ENCODE measurements around the gene C15orf39.

DNA sequence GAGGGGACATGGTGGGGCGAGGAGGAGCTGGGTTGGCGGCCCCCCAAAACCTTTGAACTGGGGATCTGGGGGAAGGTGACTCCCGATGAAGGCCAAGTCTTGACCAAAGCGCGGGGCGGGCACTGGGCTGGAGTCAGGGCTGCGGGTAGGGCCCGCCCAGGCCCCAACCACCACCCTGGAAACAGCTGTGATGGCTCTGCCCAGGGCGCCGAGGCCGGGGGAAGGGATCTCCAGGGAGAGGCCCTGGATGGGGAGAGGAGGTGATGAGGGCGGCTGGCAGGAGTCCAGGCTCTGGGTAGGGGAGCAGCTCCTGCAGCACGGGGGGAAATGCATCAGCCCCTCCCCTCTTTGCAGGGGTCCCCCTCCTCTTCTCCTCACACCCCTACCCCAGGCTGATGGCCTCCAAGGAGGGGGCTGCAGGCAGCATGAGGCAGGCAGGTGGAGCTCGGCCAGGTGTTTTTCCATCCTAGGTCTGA lies 5.9 kb upstream of the C15orf39 start:
- TF ChIP-seq CTCF (CRISPR knock-in tag; IDR thresholded peaks at IDR 0.05) (no peak), JUN (CRISPR knock-in tag; IDR thresholded peaks at IDR 0.05) (no peak), SIX1 (CRISPR knock-in tag; IDR thresholded peaks at IDR 0.05; ENCODE audit: borderline replicate concordance) (no peak), ZNF788 (CRISPR knock-in tag; IDR thresholded peaks at IDR 0.05; ENCODE audit: borderline replicate concordance) (no peak), DPF2 (CRISPR knock-in tag; IDR thresholded peaks at IDR 0.05; ENCODE audit: borderline replicate concordance, low read depth) (no peak), RAD51 (IDR thresholded peaks at IDR 0.05; ENCODE audit: borderline replicate concordance) (no peak), EZH2 (conservative IDR thresholded peaks at IDR 0.05; ENCODE audit: low read depth, low read length) (no peak), HCFC1 (IDR thresholded peaks at IDR 0.05; ENCODE audit: low read depth, low read length) (no peak), HMG20A (CRISPR knock-in tag; IDR thresholded peaks at IDR 0.05; ENCODE audit: borderline replicate concordance) (no peak)
- TF ChIP-seq, protein P1, sequence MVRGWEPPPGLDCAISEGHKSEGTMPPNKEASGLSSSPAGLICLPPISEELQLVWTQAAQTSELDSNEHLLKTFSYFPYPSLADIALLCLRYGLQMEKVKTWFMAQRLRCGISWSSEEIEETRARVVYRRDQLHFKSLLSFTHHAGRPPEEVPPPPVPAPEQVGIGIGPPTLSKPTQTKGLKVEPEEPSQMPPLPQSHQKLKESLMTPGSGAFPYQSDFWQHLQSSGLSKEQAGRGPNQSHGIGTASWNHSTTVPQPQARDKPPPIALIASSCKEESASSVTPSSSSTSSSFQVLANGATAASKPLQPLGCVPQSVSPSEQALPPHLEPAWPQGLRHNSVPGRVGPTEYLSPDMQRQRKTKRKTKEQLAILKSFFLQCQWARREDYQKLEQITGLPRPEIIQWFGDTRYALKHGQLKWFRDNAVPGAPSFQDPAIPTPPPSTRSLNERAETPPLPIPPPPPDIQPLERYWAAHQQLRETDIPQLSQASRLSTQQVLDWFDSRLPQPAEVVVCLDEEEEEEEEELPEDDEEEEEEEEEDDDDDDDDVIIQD (CRISPR knock-in tag; IDR thresholded peaks at IDR 0.05; ENCODE audit: low read depth) = no peak
- TF ChIP-seq, protein P2, sequence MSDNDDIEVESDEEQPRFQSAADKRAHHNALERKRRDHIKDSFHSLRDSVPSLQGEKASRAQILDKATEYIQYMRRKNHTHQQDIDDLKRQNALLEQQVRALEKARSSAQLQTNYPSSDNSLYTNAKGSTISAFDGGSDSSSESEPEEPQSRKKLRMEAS (IDR thresholded peaks at IDR 0.05) = no peak

Measured in HepG2 (cell line).